Pancreas (tissue), 10 donors: ENCODE measurements around the gene STK24. TPM values are rescaled to one million over a fixed set of nuclear protein-coding genes. Genes with fewer than 3 reads are reported as not detected.
A peak's percentile ranks its signal among the peaks of the same experiment; 100 is the strongest.

Source experiments
- ATAC-seq, 4 donors: fragments of 200-7000 bp; cut with Tn5 transposase; one replicate each; pipeline versions ENCODE4 v1.8.0 to v1.9.1; 2020; ENCODE audit warnings: mild to moderate bottlenecking in 4 of 4, moderate library complexity in 4 of 4
- DNase-seq, 6 donors: peaks; one replicate each; pipeline ENCODE4 v3.0.0-alpha.2; 2020
- FAIRE-seq: peaks from 2 replicates; lab custom pipeline; 2012; peaks lifted over from hg19 to GRCh38; lab: Jason Lieb, UNC
- H3K27ac ChIP-seq, 4 donors: fragments of 200-600 bp; sonication (generic); 1 replicate in 3 of 4; 2 replicates in 1 of 4; pipeline versions ENCODE4 v1.5.0 to v1.8.0; 2020
- H3K27me3 ChIP-seq, 4 donors: fragments of 200-600 bp; one replicate each; pipeline ENCODE4 v1.8.0; 2021
- H3K36me3 ChIP-seq, 3 donors: fragments of 200-600 bp; sonication (generic) in 1 of 3; one replicate each; pipeline versions ENCODE4 v1.5.0 to v1.8.0; 2020 to 2021
- H3K4me1 ChIP-seq, 3 donors: fragments of 200-600 bp; one replicate each; pipeline ENCODE4 v1.8.0; 2021
- H3K4me3 ChIP-seq, 4 donors: fragments of 200-600 bp; sonication (generic) in 2 of 4; one replicate each; pipeline versions ENCODE4 v1.5.0 to v1.8.0; 2020 to 2021
- H3K9me3 ChIP-seq, 4 donors: fragments of 200-600 bp; one replicate each; pipeline ENCODE4 v1.8.0; 2021
- CTCF ChIP-seq, 4 donors: fragments of 200-600 bp; sonication (generic) in 3 of 4; IDR thresholded peaks; one replicate each; pipeline versions ENCODE4 v1.5.0 to v1.8.0; 2021; ENCODE audit warnings: antibody characterized with exemption in 4 of 4
- WGBS, 2 donors: extraction: QIAGEN DNeasy Blood & Tissue Kit; methylation state at CpG; one replicate each; pipeline ENCODE4 v1.1.7; 2013; 5-methylcytosine and 5-hydroxymethylcytosine counted together
- intact Hi-C, 3 donors: fragments of 100-400 bp; cut with DNase I; formaldehyde crosslinking; loops; one replicate each; pipeline versions ENCODE4 v1.11.1 to v1.14.2; 2022
- polyA plus RNA-seq, 2 donors: library from polyadenylated mRNA; stranded (reverse); fragments of 200-250 nt; gene quantifications; one replicate each; pipeline ENCODE4 v1.2.3, GENCODE V29; 2013
- total RNA-seq, 6 donors: library from RNA; stranded (reverse); fragmentation: NEBNext Ultra II Directional in 4 of 6; extraction: Animal tissue kit (Norgen Biotek cat#: 25700) in 4 of 6; gene quantifications; one replicate each; pipeline versions ENCODE4 v1.2.1 to v1.2.4, GENCODE V29; 2021 to 2023
- donor health status: healthy with polysubstance abuse.
- donor health status: DM: no; HTN: no; CAD: no; lungs with moderate emphysema.
- donor health status: DM: no; HTN: no; CAD: no.
- donor health status: control.
- donor health status: control.
- donor health status: Bipolar disorder and iron deficiency.
- donor health status: DM: yes; HTN: yes; CAD: no.
- donor health status: DM: no; HTN: no; CAD: no.
- donor health status: DM: no; HTN: no; CAD: no.
- donor health status: DM: yes; HTN: yes; CAD: no.

The STK24 gene
- total and polyA plus RNA-seq, 8 donors, result 15.5 to 55.7 (median 37.4) TPM

DNA sequence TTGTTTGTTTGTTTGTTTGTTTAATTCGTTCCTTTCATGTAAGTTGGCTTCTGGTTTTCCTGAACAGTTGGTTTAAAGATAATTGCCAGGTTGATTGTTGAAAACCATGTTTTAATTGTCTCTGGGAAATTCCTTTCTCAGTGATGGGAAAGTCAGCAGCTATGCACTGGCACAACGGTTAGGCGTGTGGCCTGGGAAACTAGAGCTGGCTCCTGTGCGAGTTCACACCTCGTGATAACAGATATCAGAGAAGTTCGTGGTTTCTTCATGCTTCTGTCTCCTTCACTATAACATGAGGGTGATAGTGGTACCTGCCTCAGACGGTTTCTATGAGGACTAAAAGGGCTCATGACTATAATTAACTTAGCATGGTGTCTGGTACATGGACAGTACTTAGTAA, 153.5 kb downstream of the STK24 start:
- H3K4me1 ChIP-seq, result peaks cover under 1 to 26% (median 6%) of the 10 kb centered on the region in 3 donors
- intact Hi-C loops, result loop anchor here in 2 of 3 donors (10.0 kb wide), 2 partner anchors 279 to 289 kb away; partner anchors contain the start of gene FARP1 (in 1 of the 2)
- H3K9me3 ChIP-seq, result no peaks in the 10 kb centered on the region
- peak overlapping the region in 2 of 4 donors; percentile 11 to 35 for H3K27ac ChIP-seq
- no peak for FAIRE-seq
- WGBS, 2 donors, result 28 to 39% methylated on average over 7 of the region's 7 CpGs
- ATAC-seq, result peak; percentile 66 to 85 (median 80)
- no peak overlapping the region for H3K4me3 ChIP-seq
- H3K27me3 ChIP-seq, result no peaks in the 10 kb centered on the region
- TF ChIP-seq CTCF (IDR thresholded peaks at IDR 0.05), result no peak
- H3K36me3 ChIP-seq, result peaks cover 0 to 2% (median 0%) of the 10 kb centered on the region in 3 donors
- DNase-seq, result peak in 2 of 6 donors; percentile 47 to 50

DNA sequence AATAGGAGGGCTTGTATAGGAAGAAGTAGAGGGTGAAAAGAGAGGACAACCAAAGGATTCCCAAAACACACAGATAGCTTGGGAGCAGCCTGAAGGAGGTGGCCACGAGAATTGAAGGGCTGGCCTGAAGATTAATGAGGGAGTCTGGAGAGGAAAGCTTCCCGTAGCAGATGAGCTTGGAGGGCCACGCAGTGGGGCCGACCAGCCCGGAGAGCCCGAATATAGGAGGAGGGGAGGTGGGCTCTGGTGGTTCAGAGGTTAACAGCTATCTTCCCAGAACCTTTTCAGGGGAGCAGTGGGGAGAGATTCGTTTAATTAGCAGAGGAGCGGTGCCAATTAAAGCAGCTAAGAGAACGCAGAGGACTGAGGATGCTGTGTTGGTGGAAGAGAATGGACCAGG, 154.9 kb downstream of the STK24 start:
- no peaks in the 10 kb centered on the region for H3K36me3 ChIP-seq

DNA sequence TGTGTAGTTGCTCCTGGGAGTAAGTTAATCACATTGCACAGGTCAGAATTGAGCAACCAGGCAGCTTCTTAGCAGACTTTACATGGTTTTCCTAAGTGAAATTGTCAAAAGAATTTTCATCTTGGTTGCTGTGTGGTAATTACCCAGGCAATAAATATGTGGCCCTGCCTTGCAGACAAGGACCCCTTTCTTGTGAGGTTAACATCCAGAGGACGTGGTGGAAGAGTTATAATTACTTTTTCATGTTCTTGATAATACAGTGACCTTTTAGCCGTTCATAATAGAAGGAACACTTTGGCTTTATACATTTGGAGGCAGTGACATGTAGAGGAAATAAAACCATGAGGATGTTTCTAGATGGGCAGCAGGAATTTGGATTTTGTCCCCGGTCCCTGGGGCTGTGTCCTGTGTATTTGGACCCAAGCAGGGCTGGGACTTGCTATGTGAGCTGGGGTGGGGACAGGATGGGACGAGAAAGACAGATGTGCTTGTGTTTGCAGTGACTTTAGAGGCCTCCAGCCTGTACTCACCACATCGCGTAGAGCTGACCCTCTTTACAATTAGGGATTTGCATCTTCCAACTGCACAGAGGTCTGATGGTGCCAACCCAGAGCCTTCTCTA, 156.2 kb downstream of the STK24 start:
- WGBS, 2 donors, result 84 to 89% methylated on average over 6 of the region's 6 CpGs
- peaks cover 24 to 45% (median 28%) of the 10 kb centered on the region in 3 donors for H3K4me1 ChIP-seq
- FAIRE-seq, result no peak
- ATAC-seq, result no peak
- TF ChIP-seq CTCF (IDR thresholded peaks at IDR 0.05), result no peak
- no peaks in the 10 kb centered on the region for H3K9me3 ChIP-seq
- intact Hi-C loops, result loop anchor here in 2 of 3 donors (10.0 kb wide), 2 partner anchors 276 to 286 kb away; partner anchors contain the start of gene FARP1 (in 1 of the 2)
- H3K4me3 ChIP-seq, result no peak overlapping the region
- H3K27ac ChIP-seq, result peak overlapping the region in 1 of 4 donors; percentile 17
- no peaks in the 10 kb centered on the region for H3K36me3 ChIP-seq
- no peak for DNase-seq
- H3K27me3 ChIP-seq, result no peaks in the 10 kb centered on the region

More for the DNA sequence above, 154.9 kb downstream of the STK24 start:
- Histone ChIP-seq H3K4me3 (no peak overlapping the region), H3K9me3 (no peaks in the 10 kb centered on the region), H3K27ac (no peak overlapping the region), H3K27me3 (no peaks in the 10 kb centered on the region), H3K4me1 (peaks cover 15 to 35% (median 16%) of the 10 kb centered on the region in 3 donors)
- intact Hi-C loops, result loop anchor here in 2 of 3 donors (10.0 kb wide), 2 partner anchors 277 to 287 kb away; partner anchors contain the start of gene FARP1 (in 1 of the 2)
- WGBS, 2 donors, result 86 to 90% methylated on average over 9 of the region's 9 CpGs
- FAIRE-seq (no peak), ATAC-seq (no peak), DNase-seq (no peak)
- TF ChIP-seq CTCF (IDR thresholded peaks at IDR 0.05), result no peak

DNA sequence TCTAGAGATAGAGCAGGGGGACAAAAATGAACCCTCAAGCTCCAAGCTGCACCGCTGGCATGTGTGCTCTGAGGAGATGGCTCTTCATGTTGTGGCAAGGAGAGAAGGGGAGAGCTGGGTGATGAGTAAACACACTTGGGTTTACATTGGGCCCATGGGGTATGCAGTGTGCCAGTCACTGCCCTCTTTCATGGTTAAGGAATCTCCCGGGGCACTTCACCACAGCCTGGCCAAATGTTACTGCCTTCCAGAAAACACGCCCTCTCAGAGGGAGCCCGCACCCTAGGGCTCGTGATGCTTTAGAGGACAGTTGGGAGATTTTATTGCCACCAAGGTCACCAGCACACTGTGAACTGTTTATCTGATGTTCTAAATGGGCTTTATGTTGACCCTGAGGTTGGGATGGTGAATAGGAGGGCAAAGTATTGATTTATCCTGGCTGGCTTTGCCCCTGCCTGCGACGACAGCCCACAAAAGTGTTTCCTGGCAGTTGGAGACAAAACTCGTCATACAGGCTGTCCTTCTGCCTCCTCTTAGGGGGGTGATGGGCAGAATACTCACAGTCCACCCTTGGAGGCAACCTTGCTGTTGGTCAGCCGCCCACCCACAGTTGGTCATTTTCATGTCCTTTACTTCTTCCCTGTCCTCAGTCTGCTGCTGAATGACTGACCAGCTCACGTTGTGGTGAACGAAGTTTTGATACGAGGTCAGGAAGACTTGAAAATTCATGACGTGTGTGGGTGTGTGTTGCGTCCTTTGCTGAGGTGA, 156.9 kb downstream of the STK24 start:
- no peak for DNase-seq
- H3K4me3 ChIP-seq, result no peak overlapping the region
- H3K9me3 ChIP-seq, result no peaks in the 10 kb centered on the region
- WGBS, 2 donors, result 63 to 73% methylated on average over 14 of the region's 14 CpGs
- no peak for ATAC-seq
- H3K27me3 ChIP-seq, result no peaks in the 10 kb centered on the region
- peak overlapping the region in 1 of 4 donors; percentile 17 for H3K27ac ChIP-seq
- FAIRE-seq, result no peak
- intact Hi-C loops, result loop anchor here in 2 of 3 donors (10.0 kb wide), 2 partner anchors 275 to 285 kb away; partner anchors contain the start of gene FARP1 (in 1 of the 2)
- H3K4me1 ChIP-seq, result peaks cover 30 to 52% (median 35%) of the 10 kb centered on the region in 3 donors
- TF ChIP-seq CTCF (IDR thresholded peaks at IDR 0.05), result no peak
- H3K36me3 ChIP-seq, result no peaks in the 10 kb centered on the region
